GM23248 (cell line): ENCODE data around the gene NLRC4. TPM values are rescaled to one million over a fixed set of nuclear protein-coding genes. Genes with fewer than 3 reads are reported as not detected.
"Not testable (repeated sequence)": the region's sequence is repeated elsewhere in the genome, so short reads cannot be mapped to it uniquely, and the experiment has no call there.

Source experiments
- DNase-seq: peaks from one replicate; pipeline ENCODE4 v3.0.0-alpha.2; 2015
- H2AFZ ChIP-seq: fragments of 200-600 bp; sonication (generic); 2 replicates; pipeline ENCODE4 v1.6.1; 2016; ENCODE audit warnings: antibody characterized with exemption
- H3F3A ChIP-seq: fragments of 200-600 bp; sonication (generic); 2 replicates; pipeline ENCODE4 v1.6.1; 2016; ENCODE audit warnings: mild to moderate bottlenecking, antibody characterized with exemption, mixed run types; ENCODE audit not compliant: insufficient read depth
- H3K27ac ChIP-seq: fragments of 200-600 bp; sonication (generic); 2 replicates; pipeline ENCODE4 v1.5.1; 2016; ENCODE audit warnings: mild to moderate bottlenecking
- H3K27me3 ChIP-seq: fragments of 200-600 bp; sonication (generic); replicated peaks from 2 replicates; pipeline ENCODE4 v1.6.1; 2016; ENCODE audit warnings: mild to moderate bottlenecking; ENCODE audit not compliant: insufficient read depth
- H3K36me3 ChIP-seq: fragments of 200-600 bp; sonication (generic); 2 replicates; pipeline ENCODE4 v1.6.1; 2016; ENCODE audit warnings: low read depth, mild to moderate bottlenecking
- H3K4me1 ChIP-seq: fragments of 200-600 bp; sonication (generic); 2 replicates; pipeline ENCODE4 v1.6.1; 2016; ENCODE audit warnings: mild to moderate bottlenecking; ENCODE audit not compliant: insufficient read depth
- H3K4me2 ChIP-seq: fragments of 200-600 bp; sonication (generic); one replicate; pipeline ENCODE4 v1.6.1; 2016; ENCODE audit warnings: mild to moderate bottlenecking; ENCODE audit not compliant: unreplicated experiment
- H3K4me3 ChIP-seq: fragments of 200-600 bp; sonication (generic); 2 replicates; pipeline ENCODE4 v1.5.1; 2016; ENCODE audit warnings: mild to moderate bottlenecking
- H3K79me2 ChIP-seq: fragments of 200-600 bp; sonication (generic); 2 replicates; pipeline ENCODE4 v1.6.1; 2016; ENCODE audit warnings: mild to moderate bottlenecking; ENCODE audit not compliant: insufficient read depth
- H3K9ac ChIP-seq: fragments of 200-600 bp; sonication (generic); 2 replicates; pipeline ENCODE4 v1.6.1; 2016; ENCODE audit warnings: mild to moderate bottlenecking
- H3K9me2 ChIP-seq: fragments of 200-600 bp; sonication (generic); 2 replicates; pipeline ENCODE4 v1.6.1; 2016; ENCODE audit warnings: mixed run types, mild to moderate bottlenecking, moderate library complexity; ENCODE audit not compliant: insufficient read depth
- H3K9me3 ChIP-seq: fragments of 200-600 bp; sonication (generic); one replicate; pipeline ENCODE4 v1.6.1; 2017; ENCODE audit warnings: low read depth
- H4K20me1 ChIP-seq: fragments of 200-600 bp; sonication (generic); 2 replicates; pipeline ENCODE4 v1.6.0; 2016; ENCODE audit not compliant: insufficient read depth
- EZH2 ChIP-seq: fragments of 200-600 bp; sonication (generic); IDR thresholded peaks from 2 replicates; pipeline ENCODE4 v1.6.1; 2018; ENCODE audit warnings: antibody characterized with exemption, mild to moderate bottlenecking; ENCODE audit not compliant: insufficient read depth, poor library complexity, severe bottlenecking
- EZH2phosphoT487 ChIP-seq: fragments of 200-600 bp; sonication (generic); IDR thresholded peaks from 2 replicates; pipeline ENCODE4 v1.6.1; 2018; ENCODE audit warnings: antibody characterized with exemption, moderate library complexity, mild to moderate bottlenecking, low read depth; ENCODE audit not compliant: insufficient read depth
- WGBS, 2 experiments: methylation state at CpG; one replicate each; pipeline ENCODE4 v1.1.6; 2015 to 2017; ENCODE audit warnings: low lambda C conversion rate in 2 of 2, low coverage in 1 of 2; ENCODE audit errors: missing lambda C conversion rate in 2 of 2; 5-methylcytosine and 5-hydroxymethylcytosine counted together
- in situ Hi-C: fragments of 300-500 bp; cut with MboI; formaldehyde crosslinking; loops from 2 replicates; pipeline ENCODE4 v1.15.0; 2020
- polyA plus RNA-seq: library from polyadenylated mRNA; unstranded; fragments of >200 nt; fragmentation: Nextera tagmentation; extraction: Ambion mirVana; gene quantifications from 2 replicates; pipeline ENCODE4 v1.2.1, GENCODE V29; 2016
- total RNA-seq: library from RNA; depleted of rRNA; stranded (reverse); fragments of >200 nt; shearing (Covaris generic); gene quantifications from 2 replicates; pipeline ENCODE4 v1.2.3, GENCODE V29; 2014

Gene NLRC4
- total and polyA plus RNA-seq, 2 experiments from 2014 or later: 0.18 TPM; not detected in 1

GRCh38 chr2:32278478-32278853, 13.8 kb upstream of the NLRC4 start:
- Histone ChIP-seq H3K4me2 (peak overlapping the region; percentile 85), H3K9me3 (no peaks in the 10 kb centered on the region), H3K4me1 (0 out of 2 replicates have a peak, but pooled peaks cover 7% of the 10 kb centered on the region), H3K9ac (peak overlapping the region; percentile 99), H3K27me3 (no peaks in the 10 kb centered on the region), H3K79me2 (peaks cover 61% of the 10 kb centered on the region), H3K36me3 (peaks cover 7% of the 10 kb centered on the region; the same call in 1 of the 2 replicates), H2AFZ (peak overlapping the region; percentile 98), H3K27ac (peak overlapping the region; percentile 62), H3K9me2 (no peaks in the 10 kb centered on the region), H4K20me1 (no peaks in the 10 kb centered on the region), H3K4me3 (peak overlapping the region; percentile 98), H3F3A (no peaks in the 10 kb centered on the region)
- DNase-seq: peak; percentile 17
- in situ Hi-C loops: no loop called here
- TF ChIP-seq EZH2phosphoT487 (no peak), EZH2 (no peak)
- WGBS, 2 experiments: 2 to 5% methylated on average over 6 of the region's 6 CpGs

DNA sequence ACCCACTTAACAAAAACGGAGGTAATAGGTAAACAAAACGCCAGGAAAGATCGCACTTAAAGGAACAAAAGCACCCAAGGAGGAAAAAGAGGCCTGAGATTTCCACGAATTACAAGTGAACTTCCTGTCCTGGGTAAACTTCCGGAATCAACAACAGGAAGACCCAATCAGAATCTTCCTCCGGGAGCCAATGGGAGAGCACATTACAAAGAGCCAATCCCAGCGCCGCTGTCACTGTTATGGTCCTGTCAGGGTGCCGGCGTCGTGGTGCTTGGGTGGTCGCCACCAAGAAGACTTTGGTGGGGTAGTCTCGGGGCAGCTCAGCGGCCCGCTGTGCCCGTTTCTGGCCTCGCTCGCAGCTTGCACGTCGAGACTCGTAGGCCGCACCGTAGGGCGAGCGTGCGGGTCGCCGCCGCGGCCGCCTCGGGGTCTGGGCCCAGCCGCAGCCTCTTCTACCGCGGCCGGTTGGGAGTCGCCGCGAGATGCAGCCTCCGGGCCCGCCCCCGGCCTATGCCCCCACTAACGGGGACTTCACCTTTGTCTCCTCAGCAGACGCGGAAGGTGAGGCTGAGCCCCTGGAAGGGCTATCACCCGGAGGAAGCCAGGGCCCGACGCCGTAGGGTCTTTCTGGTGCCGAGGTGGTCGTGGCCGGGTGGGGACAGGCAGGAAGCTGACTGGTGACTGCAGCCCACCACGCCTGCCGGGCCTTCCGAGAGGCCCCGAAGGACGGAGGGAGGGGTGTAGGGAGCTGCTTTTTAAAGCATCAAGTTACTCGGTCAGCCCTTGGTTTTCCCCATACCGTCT, 13.2 kb upstream of the NLRC4 start, which contains the start of gene YIPF4:
Gene YIPF4, plus strand, starts transcription at position 231 of the 804 bp plus-strand sequence. Its CDS starts 252 bp downstream, at position 483.
- peak; percentile 94 for DNase-seq
- H3K79me2 ChIP-seq: peaks cover 55% of the 10 kb centered on the region
- H3K27me3 ChIP-seq: no peaks in the 10 kb centered on the region
- 0 out of 2 replicates have a peak, but pooled peaks cover 7% of the 10 kb centered on the region for H3K4me1 ChIP-seq
- no peaks in the 10 kb centered on the region for H4K20me1 ChIP-seq
- peak within 1 kb of the TSS; percentile 62 for H3K27ac ChIP-seq
- TF ChIP-seq EZH2: no peak
- no peak for TF ChIP-seq EZH2phosphoT487
- peak within 1 kb of the TSS; percentile 98 for H3K4me3 ChIP-seq
- H3K9me3 ChIP-seq: no peaks in the 10 kb centered on the region
- H3F3A ChIP-seq: no peaks in the 10 kb centered on the region
- H3K36me3 ChIP-seq: 0 out of 2 replicates have a peak, but pooled peaks cover 3% of the 10 kb centered on the region
- H2AFZ ChIP-seq: peak within 1 kb of the TSS; percentile 98
- H3K9me2 ChIP-seq: no peaks in the 10 kb centered on the region
- peak within 1 kb of the TSS; percentile 85 for H3K4me2 ChIP-seq
- H3K9ac ChIP-seq: peak within 1 kb of the TSS; percentile 99
- in situ Hi-C loops: no loop called here
- 1% methylated on average over 56 to 58 of the region's 59 CpGs for WGBS, 2 experiments

DNA sequence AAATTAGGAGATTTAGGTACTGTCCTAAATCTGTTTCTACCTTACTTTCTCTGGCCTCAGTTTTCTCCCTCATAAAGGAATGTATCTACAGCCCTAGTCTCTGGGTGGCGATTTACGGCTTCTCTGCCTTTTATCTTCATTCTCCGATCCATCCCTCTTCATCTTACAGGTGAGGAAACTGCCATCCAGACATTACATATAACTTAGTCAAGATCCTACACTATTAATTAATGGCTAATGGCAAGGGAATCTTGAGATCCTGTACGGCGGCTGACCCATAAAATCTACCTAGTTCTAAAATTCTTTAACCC, 12.6 kb upstream of the NLRC4 start:
- Histone ChIP-seq H3K4me3 (peak overlapping the region; percentile 98), H4K20me1 (no peaks in the 10 kb centered on the region), H3K9me3 (no peaks in the 10 kb centered on the region), H3K9me2 (no peaks in the 10 kb centered on the region), H3K4me2 (peak overlapping the region; percentile 85), H3K4me1 (0 out of 2 replicates have a peak, but pooled peaks cover 7% of the 10 kb centered on the region), H3K36me3 (0 out of 2 replicates have a peak, but pooled peaks cover 2% of the 10 kb centered on the region), H3F3A (no peaks in the 10 kb centered on the region), H3K79me2 (peaks cover 50% of the 10 kb centered on the region), H2AFZ (peak overlapping the region; percentile 98), H3K9ac (peak overlapping the region; percentile 99), H3K27ac (peak overlapping the region; percentile 62), H3K27me3 (no peaks in the 10 kb centered on the region)
- DNase-seq: no peak
- WGBS, 2 experiments: 66 to 67% methylated on average over 5 of the region's 5 CpGs
- in situ Hi-C loops: no loop called here
- TF ChIP-seq EZH2 (no peak), EZH2phosphoT487 (no peak)

DNA sequence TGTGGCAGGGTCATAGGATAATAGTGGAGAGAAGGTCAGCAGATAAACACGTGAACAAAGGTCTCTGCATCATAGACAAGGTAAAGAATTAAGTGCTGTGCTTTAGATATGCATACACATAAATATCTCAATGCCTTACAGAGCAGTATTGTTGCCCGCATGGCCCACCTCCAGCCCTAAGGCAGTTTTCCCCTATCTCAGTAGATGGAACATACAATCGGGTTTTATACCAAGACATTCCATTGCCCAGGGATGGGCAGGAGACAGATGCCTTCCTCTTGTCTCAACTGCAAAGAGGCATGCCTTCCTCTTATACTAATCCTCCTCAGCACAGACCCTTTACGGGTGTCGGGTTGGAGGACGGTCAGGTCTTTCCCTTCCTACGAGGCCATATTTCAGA, 11.1 kb upstream of the NLRC4 start:
- H3K9ac ChIP-seq, H2AFZ ChIP-seq, H3K4me1 ChIP-seq, H3K27me3 ChIP-seq, in situ Hi-C loops, H3F3A ChIP-seq, H3K36me3 ChIP-seq, H3K4me2 ChIP-seq, H4K20me1 ChIP-seq, H3K4me3 ChIP-seq, H3K9me2 ChIP-seq, H3K27ac ChIP-seq, H3K9me3 ChIP-seq, DNase-seq: not testable (repeated sequence)
- WGBS, 2 experiments: 74 to 79% methylated on average over 7 of the region's 7 CpGs
- peaks cover 34% of the 10 kb centered on the region for H3K79me2 ChIP-seq
